ENCODE data around the gene PRMT7. TPM values are rescaled to one million over a fixed set of nuclear protein-coding genes. Genes with fewer than 3 reads are reported as not detected.

PRMT7 gene
- total and polyA plus RNA-seq, 2 of the 8 experiments (the other 6 are each of a cell fraction or from before 2014, with no cell fraction given): 48.2 to 49.3 TPM

DNA sequence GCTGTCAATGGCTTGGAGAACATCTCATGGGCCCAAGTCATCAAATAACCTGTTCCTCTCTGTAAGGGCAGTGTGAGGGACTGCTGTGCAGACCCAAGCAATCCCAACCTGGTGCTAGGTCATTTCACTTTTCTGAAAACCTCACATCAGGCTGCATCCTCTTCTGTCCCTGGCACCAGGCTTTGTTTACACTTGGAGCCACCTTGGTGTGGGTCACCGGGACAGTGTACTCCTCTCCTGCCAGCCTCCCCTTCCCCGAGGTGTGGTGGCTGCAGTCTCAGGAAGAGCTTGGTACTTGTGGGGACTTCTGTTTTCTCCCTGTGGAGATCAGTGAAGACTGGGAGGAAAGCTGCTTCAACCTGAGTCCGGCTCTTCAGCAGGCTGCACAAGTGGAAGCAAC lies 12.5 kb upstream of the PRMT7 start:
- Histone ChIP-seq H2BK5ac (ENCODE audit: low read depth, low read length) (no peak overlapping the region), H3K36me3 (ENCODE audit: control insufficient read depth in 2 of 4, insufficient read depth in 4 of 4, low read length in 3 of 4) (peaks cover 18 to 62% (median 48%) of the 10 kb centered on the region in 4 experiments), H2BK20ac (ENCODE audit: low read length) (no peak overlapping the region), H3K9ac (replicated peaks in 1 of 4; ENCODE audit: extremely low read depth in 1 of 4, low read depth in 3 of 4, low read length in 3 of 4) (no peak overlapping the region), H2BK15ac (ENCODE audit: low read length) (no peak overlapping the region), H3K79me2 (ENCODE audit: control insufficient read depth in 1 of 2, insufficient read depth in 2 of 2, low read length in 2 of 2) (no peaks in the 10 kb centered on the region), H4K5ac (ENCODE audit: insufficient read length, low read depth, low read length) (no peak overlapping the region), H3K79me1 (ENCODE audit: low read depth, low read length) (no peaks in the 10 kb centered on the region), H2AFZ (ENCODE audit: low read length) (no peak overlapping the region), H3K4me1 (replicated peaks in 1 of 4; ENCODE audit: control insufficient read depth in 3 of 4, insufficient read depth in 4 of 4, low read length in 3 of 4) (no peaks in the 10 kb centered on the region), H3K14ac (ENCODE audit: insufficient read length) (no peak overlapping the region), H3K27ac (ENCODE audit: low read depth, low read length) (no peak overlapping the region), H3K56ac (replicated peaks; ENCODE audit: insufficient read length, low read depth, low read length) (no peak overlapping the region), H3K18ac (ENCODE audit: extremely low read depth, low read length) (no peak overlapping the region), H3K4me2 (ENCODE audit: insufficient read depth in 1 of 2, low read depth in 2 of 2, low read length in 2 of 2) (no peak overlapping the region), H2AK5ac (ENCODE audit: low read depth, low read length) (no peak overlapping the region), H4K8ac (ENCODE audit: extremely low read depth, insufficient read depth, low read length) (no peak overlapping the region), H3K9me3 (ENCODE audit: insufficient read depth in 2 of 2, low read depth in 1 of 2, low read length in 1 of 2) (no peaks in the 10 kb centered on the region), H4K20me1 (replicated peaks in 1 of 2; ENCODE audit: control insufficient read depth in 1 of 2, insufficient read depth in 2 of 2, low read length in 2 of 2) (peaks cover 1 to 5% of the 10 kb centered on the region in 2 experiments), H3K23me2 (ENCODE audit: low read depth, low read length) (no peaks in the 10 kb centered on the region), H2BK120ac (replicated peaks; ENCODE audit: low read depth, low read length) (no peak overlapping the region), H3K4ac (replicated peaks; ENCODE audit: insufficient read length, low read depth, low read length) (no peak overlapping the region), H2BK12ac (ENCODE audit: low read depth, low read length) (no peak overlapping the region), H4K91ac (replicated peaks; ENCODE audit: insufficient read length, low read length) (no peak overlapping the region), H3K27me3 (replicated peaks in 1 of 4; ENCODE audit: control insufficient read depth in 3 of 4, extremely low read depth in 1 of 4, insufficient read depth in 3 of 4, low read length in 3 of 4) (no peaks in the 10 kb centered on the region), H3K4me3 (ENCODE audit: extremely low read depth in 1 of 4, insufficient read depth in 2 of 4, low read depth in 3 of 4, low read length in 4 of 4) (no peak overlapping the region), H3K23ac (ENCODE audit: insufficient read length) (no peak overlapping the region)
- TF ChIP-seq CEBPB (IDR thresholded peaks at IDR 0.05; ENCODE audit: low read depth, low read length) (no peak), KDM4A (IDR thresholded peaks at IDR 0.05; ENCODE audit: low read depth, low read length, severe bottlenecking) (no peak)
- FAIRE-seq: no peak
- WGBS, 2 experiments (ENCODE audit: extremely low coverage in 1 of 2, insufficient coverage in 1 of 2, insufficient read length in 1 of 2, insufficient replicate concordance in 2 of 2, low coverage in 1 of 2, low lambda C conversion rate in 2 of 2, missing lambda C conversion rate in 1 of 2): 93% methylated on average over 3 of the region's 3 CpGs; no CpG with 5 or more reads in 1 of the 2 experiments
- DNase-seq (ENCODE audit: low read depth in 1 of 2, low spot score in 2 of 2): no peak
- ChIA-PET CTCF (ENCODE audit: partially characterized antibody) (interaction anchor here (0.7 to 3.5 kb wide), 7 partner anchors 13 to 41 kb away, joined by 3 to 23 read pairs (median 8); partner anchors contain the start of genes PRMT7, SLC7A6 and SLC7A6OS), POLR2A (ENCODE audit: partially characterized antibody) (interaction anchor here (1.1 to 3.8 kb wide), 9 partner anchors 9 to 61 kb away, joined by 3 to 35 read pairs (median 5); partner anchors contain the start of genes PRMT7 and SLC7A6OS)
